Caco-2 (cell line): Measurements from ENCODE around the gene SP3. TPM values are rescaled to one million over a fixed set of nuclear protein-coding genes. Genes with fewer than 3 reads are reported as not detected.

Experiments
- BruUV-seq: library from RNA; stranded (reverse); fragments of 400-500 nt; replicated peaks from 2 replicates; lab custom pipeline; 2021; lab: Mats Ljungman, UMichigan
- CTCF ChIA-PET: fragments of 300-600 bp; sonication (Branson Sonifier 250); formaldehyde crosslinking; loops from one replicate; lab custom pipeline; 2022; ENCODE audit warnings: antibody characterized with exemption; lab: Charles Lee
- POLR2A ChIA-PET: fragments of 300-600 bp; sonication (Branson Sonifier 250); formaldehyde crosslinking; loops from one replicate; lab custom pipeline; 2022; ENCODE audit warnings: antibody characterized with exemption; lab: Charles Lee
- DNase-seq, 2 experiments: peaks; one replicate each; pipeline versions ENCODE4 v3.0.0 to v3.0.0-alpha.2; 2020 to 2022
- H3K27me3 ChIP-seq: replicated peaks from 2 replicates; pipeline ENCODE4 v1.6.0; 2011; ENCODE audit warnings: low read length; ENCODE audit not compliant: control insufficient read depth, insufficient read depth
- H3K36me3 ChIP-seq: 2 replicates; pipeline ENCODE4 v1.5.1; 2011; ENCODE audit warnings: low read length; ENCODE audit not compliant: control insufficient read depth, insufficient read depth
- H3K4me1 ChIP-seq: fragments of 250-450 bp; sonication (Bioruptor Pico); 2 replicates; pipeline ENCODE4 v1.5.1; 2020; ENCODE audit warnings: mild to moderate bottlenecking
- H3K4me3 ChIP-seq: 2 replicates; pipeline ENCODE4 v1.5.1; 2011; ENCODE audit warnings: low read depth, mild to moderate bottlenecking, control low read depth, low read length
- H3K9me3 ChIP-seq: fragments of 250-450 bp; sonication (Bioruptor Pico); 2 replicates; pipeline ENCODE4 v1.5.1; 2020; ENCODE audit warnings: mild to moderate bottlenecking, moderate library complexity
- H3K27ac Mint-ChIP-seq: one replicate; pipeline ENCODE4 v1.8.0; 2022; ENCODE audit warnings: mixed read lengths; ENCODE audit not compliant: unreplicated experiment
- H3K27me3 Mint-ChIP-seq: one replicate; pipeline ENCODE4 v1.8.0; 2022; ENCODE audit warnings: mixed read lengths; ENCODE audit not compliant: insufficient read depth, unreplicated experiment
- H3K36me3 Mint-ChIP-seq: one replicate; pipeline ENCODE4 v1.8.0; 2022; ENCODE audit warnings: mild to moderate bottlenecking, mixed read lengths; ENCODE audit not compliant: insufficient read depth, unreplicated experiment
- H3K4me1 Mint-ChIP-seq: one replicate; pipeline ENCODE4 v1.8.0; 2022; ENCODE audit warnings: low read depth, mixed read lengths; ENCODE audit not compliant: unreplicated experiment
- H3K4me3 Mint-ChIP-seq: one replicate; pipeline ENCODE4 v1.8.0; 2022; ENCODE audit warnings: mild to moderate bottlenecking, moderate library complexity, mixed read lengths; ENCODE audit not compliant: unreplicated experiment
- H3K9me3 Mint-ChIP-seq: one replicate; pipeline ENCODE4 v1.8.0; 2022; ENCODE audit warnings: mixed read lengths; ENCODE audit not compliant: unreplicated experiment
- CTCF ChIP-seq, 2 experiments: fragments of 200-600 bp in 1 of 2; IDR thresholded peaks; 1 replicate in 1 of 2; 2 replicates in 1 of 2; pipeline versions ENCODE4 v1.5.1 to v1.8.0; 2011 to 2022; ENCODE audit warnings: antibody characterized with exemption in 1 of 2, control low read depth in 1 of 2, inconsistent platforms in 1 of 2, low read depth in 1 of 2, low read length in 1 of 2, mild to moderate bottlenecking in 1 of 2, moderate library complexity in 1 of 2; ENCODE audit not compliant: insufficient read depth in 1 of 2, severe bottlenecking in 1 of 2, unreplicated experiment in 1 of 2
- intact Hi-C: fragments of 100-400 bp; cut with micrococcal nuclease; formaldehyde crosslinking; loops from one replicate; pipeline ENCODE4 v1.10.0; 2022; ENCODE audit not compliant: unreplicated experiment
- total RNA-seq: library from RNA; stranded (reverse); gene quantifications from 2 replicates; pipeline ENCODE4 v1.2.3, GENCODE V29; 2022

The SP3 gene
- total RNA-seq, 1 experiment from 2014 or later, result 111 TPM

DNA sequence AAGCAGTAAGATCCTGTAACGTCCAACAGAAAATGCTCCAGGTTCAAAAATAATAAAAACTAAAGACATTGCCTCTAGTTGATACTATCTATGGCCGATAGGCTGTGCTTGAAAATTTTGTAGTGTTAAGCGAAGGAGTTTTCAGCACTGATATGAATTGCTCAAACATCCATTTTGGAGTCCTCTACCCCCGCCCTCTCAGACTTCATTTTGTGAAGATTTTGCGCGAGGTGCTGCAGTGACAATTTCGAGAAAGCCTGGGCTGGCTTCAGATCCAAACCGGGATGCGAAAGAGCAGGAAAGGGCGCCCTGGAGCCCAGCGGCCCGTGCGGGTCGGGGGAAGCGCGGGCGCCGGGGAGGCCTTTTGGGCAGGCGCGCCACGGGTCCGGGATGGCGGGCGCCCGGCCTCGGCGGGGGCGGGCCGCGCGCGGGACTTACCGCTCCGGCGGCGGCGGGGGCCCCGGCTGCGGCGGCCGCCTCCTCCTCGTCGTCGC, 1.8 kb downstream of the SP3 start:
- H3K9me3 ChIP-seq, result no peaks in the 10 kb centered on the region
- BruUV-seq, result no TSS peak
- intact Hi-C loops, result loop anchor here (10.0 kb wide), 1 partner anchor 281 kb away; the partner anchor contains the start of gene OLA1
- H3K4me3 ChIP-seq, result peak overlapping the region; percentile 98
- Mint-ChIP-seq H3K4me1 (peaks cover 43% of the 10 kb centered on the region), H3K27me3 (no peaks in the 10 kb centered on the region), H3K36me3 (peaks cover 74% of the 10 kb centered on the region), H3K9me3 (no peaks in the 10 kb centered on the region), H3K4me3 (peak overlapping the region; percentile 98), H3K27ac (peak overlapping the region; percentile 95)
- TF ChIP-seq CTCF (IDR thresholded peaks at IDR 0.05; ENCODE audit: insufficient read depth in 1 of 2, low read depth in 1 of 2, low read length in 1 of 2, severe bottlenecking in 1 of 2, unreplicated experiment in 1 of 2), result peak; percentile 28 to 34
- peaks cover 42% of the 10 kb centered on the region for H3K4me1 ChIP-seq
- ChIA-PET CTCF (interaction anchor here (0.6 to 1.3 kb wide), 4 partner anchors 40 to 363 kb away, joined by 3 to 8 read pairs (median 5); no protein-coding TSS in a partner anchor), POLR2A (interaction anchor here (1.3 kb wide), 1 partner anchor 41 kb away, joined by 14 read pairs; no protein-coding TSS in a partner anchor)
- H3K36me3 ChIP-seq, result peaks cover 2% of the 10 kb centered on the region; the same call in 1 of the 2 replicates
- DNase-seq, result peak in 1 of 2 experiments; percentile 60
- no peaks in the 10 kb centered on the region for H3K27me3 ChIP-seq

DNA sequence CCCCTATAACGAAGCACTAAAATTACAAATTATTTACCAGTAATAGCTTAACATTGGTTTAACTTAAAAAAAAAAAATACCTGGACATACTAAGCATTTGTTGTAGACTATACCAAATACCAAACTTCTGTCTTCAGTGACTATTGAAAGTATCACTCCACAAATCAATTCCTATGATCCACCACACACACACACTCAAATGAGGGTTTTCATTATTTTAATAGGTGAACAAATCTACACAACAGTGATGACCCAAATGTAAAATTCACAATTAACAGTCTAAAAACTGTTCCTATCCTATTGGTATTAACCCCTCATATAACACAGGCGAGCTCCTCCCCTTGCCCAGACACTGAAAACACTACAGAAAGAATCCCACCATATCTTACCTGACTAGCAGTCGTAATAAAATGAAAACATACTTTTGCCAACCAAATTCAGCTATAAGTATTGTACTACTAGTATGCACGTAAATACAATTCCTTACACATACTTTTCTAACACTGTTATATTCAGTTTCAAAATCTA, 2.5 kb downstream of the SP3 start:
- ChIA-PET POLR2A (no interaction called here), CTCF (interaction anchor here (0.6 to 1.1 kb wide), 2 partner anchors 78 to 363 kb away, joined by 3 to 4 read pairs; no protein-coding TSS in a partner anchor)
- H3K36me3 Mint-ChIP-seq, result peaks cover 77% of the 10 kb centered on the region
- H3K9me3 Mint-ChIP-seq, result no peaks in the 10 kb centered on the region
- TF ChIP-seq CTCF (IDR thresholded peaks at IDR 0.05; ENCODE audit: insufficient read depth in 1 of 2, low read depth in 1 of 2, low read length in 1 of 2, severe bottlenecking in 1 of 2, unreplicated experiment in 1 of 2), result no peak
- Histone ChIP-seq H3K36me3 (peaks cover 2% of the 10 kb centered on the region; the same call in 1 of the 2 replicates), H3K4me3 (peak overlapping the region; percentile 98), H3K27me3 (no peaks in the 10 kb centered on the region), H3K9me3 (no peaks in the 10 kb centered on the region), H3K4me1 (peaks cover 42% of the 10 kb centered on the region)
- H3K27ac Mint-ChIP-seq, result peak overlapping the region; percentile 95
- no peaks in the 10 kb centered on the region for H3K27me3 Mint-ChIP-seq
- peaks cover 46% of the 10 kb centered on the region for H3K4me1 Mint-ChIP-seq
- intact Hi-C loops, result loop anchor here (10.0 kb wide), 1 partner anchor 282 kb away; the partner anchor contains the start of gene OLA1
- BruUV-seq, result no TSS peak
- DNase-seq, result no peak
- peak overlapping the region; percentile 98 for H3K4me3 Mint-ChIP-seq

GRCh38 chr2:173962031-173962430, 3.1 kb downstream of the SP3 start:
- Mint-ChIP-seq H3K36me3 (peaks cover 77% of the 10 kb centered on the region), H3K4me1 (peaks cover 44% of the 10 kb centered on the region), H3K27ac (peak overlapping the region; percentile 95)

More at GRCh38 chr2:173962031-173962430, 3.1 kb downstream of the SP3 start:
- Histone ChIP-seq H3K4me3 (peak overlapping the region; percentile 98), H3K27me3 (no peaks in the 10 kb centered on the region), H3K36me3 (peaks cover 2% of the 10 kb centered on the region; the same call in 1 of the 2 replicates), H3K9me3 (no peaks in the 10 kb centered on the region), H3K4me1 (peaks cover 43% of the 10 kb centered on the region)
- Mint-ChIP-seq H3K4me3 (peak overlapping the region; percentile 98), H3K9me3 (no peaks in the 10 kb centered on the region), H3K27me3 (no peaks in the 10 kb centered on the region)
- intact Hi-C loops, result loop anchor here (10.0 kb wide), 1 partner anchor 283 kb away; the partner anchor contains the start of gene OLA1
- no peak for DNase-seq
- ChIA-PET POLR2A (interaction anchor here (0.6 kb wide), 1 partner anchor 27 kb away, joined by 4 read pairs; no protein-coding TSS in a partner anchor), CTCF (interaction anchor here (1.1 kb wide), 1 partner anchor 78 kb away, joined by 4 read pairs; no protein-coding TSS in a partner anchor)
- no TSS peak for BruUV-seq
- no peak for TF ChIP-seq CTCF (IDR thresholded peaks at IDR 0.05; ENCODE audit: insufficient read depth in 1 of 2, low read depth in 1 of 2, low read length in 1 of 2, severe bottlenecking in 1 of 2, unreplicated experiment in 1 of 2)
